Tibial nerve (tissue), 4 donors: Measurements from ENCODE around the gene CNKSR2. TPM values are rescaled to one million over a fixed set of nuclear protein-coding genes. Genes with fewer than 3 reads are reported as not detected.

Experiments
- DNase-seq, 2 donors: peaks; one replicate each; pipeline ENCODE4 v3.0.0-alpha.2; 2019; ENCODE audit warnings: low spot score in 2 of 2
- H3K27ac ChIP-seq, 4 donors: fragments of 200-600 bp; sonication (generic) in 3 of 4; one replicate each; pipeline ENCODE4 v1.5.1; 2017 to 2019; ENCODE audit warnings: mild to moderate bottlenecking in 1 of 4
- H3K27me3 ChIP-seq, 2 donors: fragments of 200-600 bp; sonication (generic) in 1 of 2; one replicate each; pipeline versions ENCODE4 v1.5.1 to v1.6.0; 2017 to 2019
- H3K36me3 ChIP-seq, 3 donors: fragments of 200-600 bp; sonication (generic); one replicate each; pipeline ENCODE4 v1.5.1; 2018 to 2019
- H3K4me1 ChIP-seq, 4 donors: fragments of 200-600 bp; sonication (generic) in 3 of 4; one replicate each; pipeline ENCODE4 v1.5.1; 2017 to 2019
- H3K4me3 ChIP-seq, 4 donors: fragments of 200-600 bp; sonication (generic) in 3 of 4; one replicate each; pipeline ENCODE4 v1.5.1; 2017 to 2019; ENCODE audit warnings: mild to moderate bottlenecking in 1 of 4, moderate library complexity in 1 of 4
- H3K9me3 ChIP-seq, 4 donors: fragments of 200-600 bp; sonication (generic) in 3 of 4; one replicate each; pipeline ENCODE4 v1.5.1; 2017 to 2019
- EP300 ChIP-seq, 2 donors: sonication (generic); formaldehyde crosslinking; IDR thresholded peaks; one replicate each; pipeline ENCODE4 v1.6.1; 2017; ENCODE audit warnings: antibody characterized with exemption in 2 of 2, mild to moderate bottlenecking in 1 of 2
- POLR2A ChIP-seq, 2 donors: fragments of 450-650 bp; IDR thresholded peaks; one replicate each; pipeline ENCODE4 v1.6.1; 2017; ENCODE audit warnings: antibody characterized with exemption in 2 of 2, mild to moderate bottlenecking in 2 of 2, moderate library complexity in 2 of 2
- WGBS, 2 donors: methylation state at CpG; one replicate each; pipeline ENCODE4 v1.1.5; 2018; 5-methylcytosine and 5-hydroxymethylcytosine counted together
- total RNA-seq, 4 donors: library from RNA; depleted of rRNA; stranded (reverse); fragments of >200 nt; gene quantifications; one replicate each; pipeline ENCODE4 v1.1.0, GENCODE V29; 2016
- TF ChIP-seq, protein P1 (sequence below), 5 experiments: fragments of 200-600 bp in 3 of 5; fragments of 450-650 bp in 2 of 5; sonication (generic) in 3 of 5; IDR thresholded peaks; one replicate each; pipeline ENCODE4 v1.5.1; 2016 to 2019; ENCODE audit warnings: antibody characterized with exemption in 5 of 5, mild to moderate bottlenecking in 3 of 5, moderate library complexity in 2 of 5

The CNKSR2 gene
- total RNA-seq, 4 donors from 2014 or later, result 28.8 to 98.3 (median 56.5) TPM

DNA sequence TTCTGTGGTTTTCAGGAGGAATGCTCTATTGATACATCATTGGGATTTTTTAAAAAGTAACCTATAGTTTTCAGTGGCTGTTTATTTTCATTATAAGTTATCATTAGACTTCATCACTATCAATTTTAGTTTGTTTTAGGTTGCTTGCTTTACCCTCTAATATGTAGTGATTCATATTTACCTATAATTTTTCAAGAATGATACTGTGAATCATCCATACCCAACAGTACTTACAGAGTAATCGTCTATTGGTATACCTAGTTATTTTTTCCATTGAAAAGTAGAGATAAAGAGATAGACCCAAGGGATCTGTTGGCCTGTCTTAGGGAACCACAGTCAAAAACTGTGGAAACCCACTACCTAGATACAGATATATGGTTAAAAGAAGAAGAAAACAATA lies 200.6 kb downstream of the CNKSR2 start:
- TF ChIP-seq, protein P1, sequence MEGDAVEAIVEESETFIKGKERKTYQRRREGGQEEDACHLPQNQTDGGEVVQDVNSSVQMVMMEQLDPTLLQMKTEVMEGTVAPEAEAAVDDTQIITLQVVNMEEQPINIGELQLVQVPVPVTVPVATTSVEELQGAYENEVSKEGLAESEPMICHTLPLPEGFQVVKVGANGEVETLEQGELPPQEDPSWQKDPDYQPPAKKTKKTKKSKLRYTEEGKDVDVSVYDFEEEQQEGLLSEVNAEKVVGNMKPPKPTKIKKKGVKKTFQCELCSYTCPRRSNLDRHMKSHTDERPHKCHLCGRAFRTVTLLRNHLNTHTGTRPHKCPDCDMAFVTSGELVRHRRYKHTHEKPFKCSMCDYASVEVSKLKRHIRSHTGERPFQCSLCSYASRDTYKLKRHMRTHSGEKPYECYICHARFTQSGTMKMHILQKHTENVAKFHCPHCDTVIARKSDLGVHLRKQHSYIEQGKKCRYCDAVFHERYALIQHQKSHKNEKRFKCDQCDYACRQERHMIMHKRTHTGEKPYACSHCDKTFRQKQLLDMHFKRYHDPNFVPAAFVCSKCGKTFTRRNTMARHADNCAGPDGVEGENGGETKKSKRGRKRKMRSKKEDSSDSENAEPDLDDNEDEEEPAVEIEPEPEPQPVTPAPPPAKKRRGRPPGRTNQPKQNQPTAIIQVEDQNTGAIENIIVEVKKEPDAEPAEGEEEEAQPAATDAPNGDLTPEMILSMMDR (IDR thresholded peaks at IDR 0.05), result no peak
- no peak for TF ChIP-seq POLR2A (IDR thresholded peaks at IDR 0.05)
- WGBS, 2 donors, result 92 to 96% methylated on average over 1 of the region's 1 CpG

DNA sequence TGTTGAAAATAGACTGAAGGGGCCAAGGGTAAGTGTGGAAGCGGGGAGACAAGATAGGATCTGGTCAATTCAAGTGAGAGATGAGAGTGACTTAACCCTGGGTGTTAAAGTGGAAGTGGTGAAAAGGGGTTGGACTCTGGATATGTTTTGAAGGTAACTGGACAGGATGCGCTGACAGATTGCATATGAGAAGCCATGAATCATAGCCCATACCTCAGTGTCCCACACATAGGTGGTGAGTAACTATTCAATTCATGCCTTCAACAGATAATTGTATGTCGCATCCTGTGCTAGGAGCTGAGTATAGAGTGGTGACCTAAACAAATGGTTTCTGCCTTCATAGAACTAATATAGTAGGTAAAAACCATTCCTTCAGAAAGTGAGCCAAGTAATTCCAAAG lies 207.3 kb downstream of the CNKSR2 start:
- H3K27ac ChIP-seq, result no peak overlapping the region
- DNase-seq, result no peak
- no peak overlapping the region for H3K4me3 ChIP-seq
- H3K27me3 ChIP-seq, result no peaks in the 10 kb centered on the region
- TF ChIP-seq EP300 (IDR thresholded peaks at IDR 0.05), result no peak
- no peak for TF ChIP-seq POLR2A (IDR thresholded peaks at IDR 0.05)
- TF ChIP-seq, protein P1 (IDR thresholded peaks at IDR 0.05), result no peak
- peaks cover 0 to 3% (median 0%) of the 10 kb centered on the region in 4 donors for H3K4me1 ChIP-seq
- H3K9me3 ChIP-seq, result no peaks in the 10 kb centered on the region
- no peaks in the 10 kb centered on the region for H3K36me3 ChIP-seq
- 74 to 98% methylated on average over 3 of the region's 3 CpGs for WGBS, 2 donors

More for the DNA sequence above, 200.6 kb downstream of the CNKSR2 start:
- Histone ChIP-seq H3K27ac (no peak overlapping the region), H3K4me3 (no peak overlapping the region), H3K4me1 (no peaks in the 10 kb centered on the region), H3K27me3 (no peaks in the 10 kb centered on the region), H3K9me3 (peaks cover 0 to 4% (median 2%) of the 10 kb centered on the region in 4 donors), H3K36me3 (peaks cover 0 to 14% (median 0%) of the 10 kb centered on the region in 3 donors)
- no peak for DNase-seq

DNA sequence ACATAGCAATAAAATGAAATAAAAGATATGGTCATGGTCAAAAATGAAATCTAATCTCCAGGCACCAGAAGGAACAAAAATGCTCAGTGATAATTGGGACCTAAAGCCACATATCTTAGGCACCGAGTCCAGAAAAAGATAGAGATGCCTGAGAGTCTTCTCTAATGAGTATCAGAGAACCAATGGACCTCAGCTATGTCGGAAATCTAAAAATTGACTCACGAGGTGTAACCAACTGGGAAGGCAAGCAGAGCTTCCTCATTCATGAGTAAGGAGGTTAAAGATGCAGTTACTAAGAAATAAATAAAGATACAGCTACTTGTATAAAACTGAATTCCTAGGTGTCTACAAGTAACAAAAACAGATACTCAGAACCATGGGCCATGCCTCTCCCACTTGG lies 211.8 kb downstream of the CNKSR2 start:
- DNase-seq, result no peak
- Histone ChIP-seq H3K9me3 (peaks cover 0 to 6% (median 0%) of the 10 kb centered on the region in 4 donors), H3K36me3 (no peaks in the 10 kb centered on the region), H3K4me1 (peaks cover 0 to 3% (median 0%) of the 10 kb centered on the region in 4 donors), H3K4me3 (no peak overlapping the region), H3K27ac (no peak overlapping the region), H3K27me3 (no peaks in the 10 kb centered on the region)
- TF ChIP-seq, protein P1 (IDR thresholded peaks at IDR 0.05), result no peak
- no peak for TF ChIP-seq POLR2A (IDR thresholded peaks at IDR 0.05)
- TF ChIP-seq EP300 (IDR thresholded peaks at IDR 0.05), result no peak
- WGBS, 2 donors, result 82 to 93% methylated on average over 3 of the region's 3 CpGs

DNA sequence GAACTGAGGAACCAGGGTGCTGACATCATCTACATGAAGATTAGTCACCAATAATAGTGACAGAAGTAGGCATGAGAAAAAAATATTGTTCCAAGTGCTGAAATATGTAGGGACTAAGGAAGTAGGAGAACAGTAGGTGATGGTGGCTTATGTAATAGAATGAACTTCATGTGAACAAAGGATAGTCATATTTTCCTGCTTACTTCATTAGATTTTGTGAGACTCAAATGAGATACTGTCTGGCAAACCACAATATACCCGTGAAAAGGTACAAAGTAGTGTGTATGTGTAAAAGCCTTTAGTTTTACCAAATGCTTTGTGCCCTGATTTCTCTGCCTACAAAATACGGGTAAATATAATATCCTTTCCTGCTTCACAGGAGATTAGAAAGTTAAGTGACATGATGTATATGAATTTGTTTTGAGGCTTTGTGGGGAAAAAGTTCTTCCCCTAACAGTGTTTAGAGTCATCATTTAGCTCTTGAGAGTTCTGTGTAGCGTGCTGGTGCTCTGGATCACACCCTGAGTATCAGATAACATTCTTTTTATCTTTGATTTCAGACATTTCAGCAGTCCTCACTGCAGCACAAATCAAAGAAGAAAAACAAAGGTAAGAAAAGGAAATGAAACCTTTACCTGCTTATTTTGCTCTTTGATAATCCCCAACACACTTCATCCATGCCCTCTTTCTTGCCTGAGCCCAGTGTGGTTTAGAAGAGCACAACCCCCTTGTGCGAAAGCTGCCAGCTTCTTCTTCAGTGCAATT lies 216.0 kb downstream of the CNKSR2 start:
- 80 to 88% methylated on average over 4 of the region's 4 CpGs for WGBS, 2 donors
- Histone ChIP-seq H3K27ac (no peak overlapping the region), H3K36me3 (no peaks in the 10 kb centered on the region), H3K27me3 (no peaks in the 10 kb centered on the region), H3K4me3 (no peak overlapping the region), H3K9me3 (peaks cover 0 to 6% (median 0%) of the 10 kb centered on the region in 4 donors), H3K4me1 (no peaks in the 10 kb centered on the region)
- TF ChIP-seq, protein P1 (IDR thresholded peaks at IDR 0.05), result no peak
- no peak for TF ChIP-seq EP300 (IDR thresholded peaks at IDR 0.05)
- no peak for TF ChIP-seq POLR2A (IDR thresholded peaks at IDR 0.05)
- no peak for DNase-seq

DNA sequence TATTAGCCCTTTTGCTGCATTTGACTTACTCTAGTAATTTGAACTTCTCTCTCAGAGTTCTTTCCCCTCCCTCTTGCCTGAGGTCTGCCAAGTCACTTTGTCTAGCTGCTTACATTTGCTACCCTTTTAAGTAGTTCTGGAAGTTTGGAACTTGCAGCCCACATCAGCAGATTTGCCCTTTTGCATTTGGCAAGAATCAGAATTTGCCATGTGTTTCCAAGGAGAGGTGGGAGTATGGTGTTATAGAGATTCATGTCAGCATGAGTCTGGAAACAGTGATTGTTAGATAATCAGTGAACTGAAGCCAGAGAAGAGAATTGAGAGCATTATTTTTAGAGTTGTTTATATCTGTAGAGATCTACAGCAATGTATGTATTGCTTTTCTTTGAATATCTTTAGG lies 231.8 kb downstream of the CNKSR2 start:
- H3K27ac ChIP-seq, result no peak overlapping the region

More for the DNA sequence above, 231.8 kb downstream of the CNKSR2 start:
- H3K27me3 ChIP-seq, result no peaks in the 10 kb centered on the region
- peaks cover 0 to 7% (median 0%) of the 10 kb centered on the region in 3 donors for H3K36me3 ChIP-seq
- H3K9me3 ChIP-seq, result no peaks in the 10 kb centered on the region
- no peaks in the 10 kb centered on the region for H3K4me1 ChIP-seq
- TF ChIP-seq, protein P1 (IDR thresholded peaks at IDR 0.05), result no peak
- TF ChIP-seq POLR2A (IDR thresholded peaks at IDR 0.05) (no peak), EP300 (IDR thresholded peaks at IDR 0.05) (no peak)
- no peak overlapping the region for H3K4me3 ChIP-seq
- no peak for DNase-seq
